SK-N-SH (cell line): ENCODE results near the gene CFAP70. TPM values are rescaled to one million over a fixed set of nuclear protein-coding genes. Genes with fewer than 3 reads are reported as not detected.

ENCODE experiments used
- CTCF ChIA-PET: fragments of 300-600, 350-600 bp; formaldehyde crosslinking; extraction: SDS; loops from one replicate; lab custom pipeline; 2021; lab: Yijun Ruan, JAX
- POLR2A ChIA-PET: fragments of 350-600 bp; sonication (Branson Sonifier 250); formaldehyde crosslinking; extraction: SDS; loops from one replicate; lab custom pipeline; 2020; ENCODE audit warnings: antibody characterized with exemption, inconsistent platforms; lab: Yijun Ruan, JAX
- DNase-seq: peaks from one replicate; pipeline ENCODE4 v3.0.0; 2012
- H2AFZ ChIP-seq: fragments of 200-600 bp; sonication (generic); 2 replicates; pipeline ENCODE4 v1.8.1; 2016; ENCODE audit warnings: antibody characterized with exemption, mild to moderate bottlenecking, low read depth
- H3F3A ChIP-seq: fragments of 200-600 bp; sonication (generic); replicated peaks from 2 replicates; pipeline ENCODE3; 2016; ENCODE audit warnings: antibody characterized with exemption, mild to moderate bottlenecking; ENCODE audit not compliant: insufficient read depth
- H3K27ac ChIP-seq, 2 experiments: fragments of 200-500 bp in 1 of 2; fragments of 200-600 bp in 1 of 2; sonication (Bioruptor generic) in 1 of 2; sonication (generic), shearing (Covaris generic) in 1 of 2; 2 replicates each; pipeline versions ENCODE4 v1.5.1 to v1.6.1; 2014 to 2016; ENCODE audit warnings: low read depth in 2 of 2, inconsistent platforms in 1 of 2, low read length in 1 of 2, mild to moderate bottlenecking in 1 of 2, mixed read lengths in 1 of 2
- H3K27me3 ChIP-seq: fragments of 200-600 bp; sonication (generic), shearing (Covaris generic); 2 replicates; pipeline ENCODE4 v1.6.1; 2016; ENCODE audit warnings: mixed run types; ENCODE audit not compliant: insufficient read depth
- H3K36me3 ChIP-seq, 2 experiments: fragments of 200-500 bp in 1 of 2; fragments of 200-600 bp in 1 of 2; sonication (Bioruptor generic) in 1 of 2; sonication (generic) in 1 of 2; replicated peaks in 1 of 2; 2 replicates each; pipeline versions ENCODE3 to v1.5.1; 2014 to 2016; ENCODE audit warnings: low read length in 1 of 2, mild to moderate bottlenecking in 1 of 2; ENCODE audit not compliant: insufficient read depth in 2 of 2, control insufficient read depth in 1 of 2
- H3K4me1 ChIP-seq, 2 experiments: fragments of 200-500 bp in 1 of 2; fragments of 200-600 bp in 1 of 2; sonication (Bioruptor generic) in 1 of 2; sonication (generic), shearing (Covaris generic) in 1 of 2; 2 replicates each; pipeline versions ENCODE4 v1.5.1 to v1.6.1; 2014 to 2016; ENCODE audit warnings: low read depth in 1 of 2, low read length in 1 of 2, mixed run types in 1 of 2; ENCODE audit not compliant: insufficient read depth in 2 of 2, control insufficient read depth in 1 of 2
- H3K4me2 ChIP-seq: fragments of 200-600 bp; sonication (generic), shearing (Covaris generic); 2 replicates; pipeline ENCODE4 v1.6.1; 2017; ENCODE audit warnings: mixed run types
- H3K4me3 ChIP-seq, 2 experiments: fragments of 200-500 bp in 1 of 2; fragments of 200-600 bp in 1 of 2; sonication (Bioruptor generic) in 1 of 2; sonication (generic), shearing (Covaris generic) in 1 of 2; 2 replicates each; pipeline versions ENCODE4 v1.5.1 to v1.8.1; 2014 to 2016; ENCODE audit warnings: low read depth in 2 of 2, inconsistent platforms in 1 of 2, low read length in 1 of 2, mild to moderate bottlenecking in 1 of 2, mixed read lengths in 1 of 2, moderate library complexity in 1 of 2
- H3K79me2 ChIP-seq: fragments of 200-600 bp; sonication (generic); 2 replicates; pipeline ENCODE4 v1.8.1; 2017; ENCODE audit warnings: mild to moderate bottlenecking; ENCODE audit not compliant: insufficient read depth
- H3K9ac ChIP-seq: fragments of 200-600 bp; sonication (generic); 2 replicates; pipeline ENCODE4 v1.6.1; 2017; ENCODE audit warnings: mixed run types
- H3K9me2 ChIP-seq: fragments of 200-600 bp; sonication (generic); 2 replicates; pipeline ENCODE4 v1.6.1; 2017; ENCODE audit warnings: mixed run types
- H3K9me3 ChIP-seq: fragments of 200-600 bp; sonication (generic); 2 replicates; pipeline ENCODE4 v1.6.1; 2017; ENCODE audit warnings: mixed run types, mild to moderate bottlenecking, moderate library complexity
- H4K20me1 ChIP-seq: fragments of 200-600 bp; sonication (generic); 2 replicates; pipeline ENCODE4 v1.6.1; 2017; ENCODE audit warnings: mild to moderate bottlenecking, mixed run types; ENCODE audit not compliant: insufficient read depth
- CHD2 ChIP-seq: fragments of 150-350 bp; IDR thresholded peaks from 2 replicates; pipeline ENCODE4 v1.6.1; 2018; ENCODE audit warnings: low read length; ENCODE audit not compliant: partially characterized antibody
- CTCF ChIP-seq: fragments of 200-600 bp; sonication (generic); IDR thresholded peaks from 2 replicates; pipeline ENCODE4 v1.6.1; 2017; ENCODE audit warnings: antibody characterized with exemption, mild to moderate bottlenecking, moderate library complexity
- FOSL2 ChIP-seq: IDR thresholded peaks from 2 replicates; pipeline ENCODE4 v1.4.0; 2012; ENCODE audit warnings: low read depth, mild to moderate bottlenecking, moderate library complexity, borderline replicate concordance
- GABPA ChIP-seq: IDR thresholded peaks from 2 replicates; pipeline ENCODE4 v1.4.0; 2012; ENCODE audit warnings: low read depth, mild to moderate bottlenecking
- GATA2 ChIP-seq: sonication (generic); formaldehyde crosslinking; IDR thresholded peaks from 2 replicates; pipeline ENCODE4 v1.5.0; 2020; ENCODE audit warnings: mild to moderate bottlenecking, missing genetic modification reagents
- JUND ChIP-seq: IDR thresholded peaks from 2 replicates; pipeline ENCODE4 v1.4.0; 2012
- MXI1 ChIP-seq: IDR thresholded peaks from 2 replicates; pipeline ENCODE4 v1.6.1; 2012; ENCODE audit warnings: mild to moderate bottlenecking, low read depth, low read length, improper control_type of control experiment
- POLR2AphosphoS5 ChIP-seq: IDR thresholded peaks from 2 replicates; pipeline ENCODE4 v1.6.1; 2012; ENCODE audit warnings: low read depth, low read length
- SMC3 ChIP-seq: IDR thresholded peaks from 2 replicates; pipeline ENCODE4 v1.6.1; 2012; ENCODE audit warnings: low read depth, low read length, improper control_type of control experiment
- TAF1 ChIP-seq: IDR thresholded peaks from 2 replicates; pipeline ENCODE4 v1.6.1; 2012; ENCODE audit warnings: low read depth, mild to moderate bottlenecking, low read length, moderate library complexity, borderline replicate concordance
- TCF12 ChIP-seq: IDR thresholded peaks from 2 replicates; pipeline ENCODE4 v1.4.0; 2012
- TEAD4 ChIP-seq: IDR thresholded peaks from 2 replicates; pipeline ENCODE4 v1.4.0; 2012; ENCODE audit warnings: mild to moderate bottlenecking, borderline replicate concordance; ENCODE audit not compliant: insufficient read depth
- ZBTB33 ChIP-seq: IDR thresholded peaks from 2 replicates; pipeline ENCODE4 v1.4.0; 2012; ENCODE audit warnings: low read depth, borderline replicate concordance
- WGBS: methylation state at CpG from one replicate; pipeline ENCODE4 v1.1.6; 2017; ENCODE audit warnings: low lambda C conversion rate; 5-methylcytosine and 5-hydroxymethylcytosine counted together
- polyA plus RNA-seq, 3 experiments: library from polyadenylated mRNA; depleted of rRNA; stranded (reverse); fragments of >200 nt; gene quantifications; 2 replicates each; pipeline ENCODE4 v1.2.3, GENCODE V29; 2012
- TF ChIP-seq, protein P1 (sequence below): IDR thresholded peaks from 2 replicates; pipeline ENCODE4; 2012
- TF ChIP-seq, protein P2 (sequence below): fragments of 150-350 bp; IDR thresholded peaks from 2 replicates; pipeline ENCODE4 v1.6.1; 2017; ENCODE audit warnings: antibody characterized with exemption, low read length, low read depth, borderline replicate concordance

CFAP70 gene
- polyA plus RNA-seq, 1 of the 3 experiments (the other 2 are of a cell fraction) = 0.74 TPM

DNA sequence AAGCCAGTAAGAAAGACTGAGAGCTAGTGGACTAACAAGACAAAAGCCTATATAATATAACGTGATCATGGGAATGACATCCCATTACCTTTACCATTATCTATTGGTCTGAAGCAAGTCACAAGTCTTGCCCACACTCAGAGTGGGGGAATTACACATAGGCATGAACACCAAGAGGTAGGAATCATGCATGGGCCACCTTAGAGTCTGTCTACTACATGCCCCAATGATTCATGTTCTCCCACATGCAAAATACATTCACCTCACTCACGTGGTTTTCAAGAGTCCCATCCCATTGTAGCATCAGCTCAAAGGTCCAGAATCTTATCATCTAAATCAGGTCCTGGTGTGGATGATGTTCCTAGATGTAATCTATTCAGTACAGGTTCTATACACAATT lies 141.0 kb downstream of the CFAP70 start:
- H3K9me3 ChIP-seq = no peaks in the 10 kb centered on the region
- H3K9ac ChIP-seq = no peak overlapping the region
- no peak overlapping the region for H3K4me3 ChIP-seq
- no peaks in the 10 kb centered on the region for H3F3A ChIP-seq
- no peak overlapping the region for H3K4me2 ChIP-seq
- DNase-seq = no peak
- peaks cover 42 to 45% of the 10 kb centered on the region in 2 experiments for H3K36me3 ChIP-seq
- H3K27ac ChIP-seq = no peak overlapping the region
- no peaks in the 10 kb centered on the region for H3K4me1 ChIP-seq
- H4K20me1 ChIP-seq = no peaks in the 10 kb centered on the region
- CTCF ChIA-PET = interaction anchor here (1.3 kb wide), 1 partner anchor 11 kb away, joined by 3 read pairs; no protein-coding TSS in a partner anchor
- POLR2A ChIA-PET = no interaction called here
- H3K27me3 ChIP-seq = no peaks in the 10 kb centered on the region
- H2AFZ ChIP-seq = no peak overlapping the region
- H3K79me2 ChIP-seq = no peaks in the 10 kb centered on the region
- H3K9me2 ChIP-seq = no peaks in the 10 kb centered on the region
- TF ChIP-seq GATA2 (CRISPR knock-in tag) = no peak
- TF ChIP-seq TCF12 = no peak
- TF ChIP-seq SMC3 = no peak
- TF ChIP-seq TAF1 = no peak
- TF ChIP-seq GABPA = no peak
- WGBS = 98% methylated on average over 2 of the region's 2 CpGs

DNA sequence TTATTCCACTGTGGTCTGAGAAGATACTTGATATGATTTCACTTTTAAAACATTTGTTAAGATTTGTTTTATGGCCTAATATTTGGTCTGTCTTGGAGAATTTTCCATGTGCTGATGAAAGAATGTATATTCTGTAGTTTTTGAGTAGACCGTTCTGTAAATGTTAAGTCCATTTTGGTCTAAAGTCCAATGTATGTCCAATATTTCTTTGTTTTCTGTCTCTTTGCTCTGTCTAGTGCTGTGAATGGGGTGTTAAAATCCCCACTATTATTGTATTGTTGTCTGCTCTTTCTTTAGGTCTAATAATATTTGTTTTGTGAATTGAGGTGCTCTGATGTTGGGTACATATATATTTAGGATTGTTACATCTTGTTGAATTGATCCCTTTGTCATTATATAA lies 142.9 kb downstream of the CFAP70 start:
- Histone ChIP-seq H3K4me1 (no peaks in the 10 kb centered on the region), H3K9me2 (no peaks in the 10 kb centered on the region), H4K20me1 (no peaks in the 10 kb centered on the region), H3K4me2 (no peak overlapping the region), H3K79me2 (no peaks in the 10 kb centered on the region), H2AFZ (no peak overlapping the region), H3K4me3 (no peak overlapping the region), H3K9me3 (no peaks in the 10 kb centered on the region), H3K27me3 (no peaks in the 10 kb centered on the region), H3K27ac (no peak overlapping the region), H3K9ac (no peak overlapping the region), H3F3A (no peaks in the 10 kb centered on the region), H3K36me3 (peaks cover 43 to 44% of the 10 kb centered on the region in 2 experiments)
- no peak for TF ChIP-seq CHD2
- no peak for TF ChIP-seq SMC3
- TF ChIP-seq ZBTB33 = no peak
- no peak for TF ChIP-seq JUND
- no peak for TF ChIP-seq POLR2AphosphoS5
- TF ChIP-seq TAF1 = no peak
- no peak for TF ChIP-seq GATA2 (CRISPR knock-in tag)
- TF ChIP-seq FOSL2 = no peak
- TF ChIP-seq, protein P1, sequence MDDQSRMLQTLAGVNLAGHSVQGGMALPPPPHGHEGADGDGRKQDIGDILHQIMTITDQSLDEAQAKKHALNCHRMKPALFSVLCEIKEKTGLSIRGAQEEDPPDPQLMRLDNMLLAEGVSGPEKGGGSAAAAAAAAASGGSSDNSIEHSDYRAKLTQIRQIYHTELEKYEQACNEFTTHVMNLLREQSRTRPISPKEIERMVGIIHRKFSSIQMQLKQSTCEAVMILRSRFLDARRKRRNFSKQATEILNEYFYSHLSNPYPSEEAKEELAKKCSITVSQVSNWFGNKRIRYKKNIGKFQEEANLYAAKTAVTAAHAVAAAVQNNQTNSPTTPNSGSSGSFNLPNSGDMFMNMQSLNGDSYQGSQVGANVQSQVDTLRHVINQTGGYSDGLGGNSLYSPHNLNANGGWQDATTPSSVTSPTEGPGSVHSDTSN = no peak
- TF ChIP-seq, protein P2, sequence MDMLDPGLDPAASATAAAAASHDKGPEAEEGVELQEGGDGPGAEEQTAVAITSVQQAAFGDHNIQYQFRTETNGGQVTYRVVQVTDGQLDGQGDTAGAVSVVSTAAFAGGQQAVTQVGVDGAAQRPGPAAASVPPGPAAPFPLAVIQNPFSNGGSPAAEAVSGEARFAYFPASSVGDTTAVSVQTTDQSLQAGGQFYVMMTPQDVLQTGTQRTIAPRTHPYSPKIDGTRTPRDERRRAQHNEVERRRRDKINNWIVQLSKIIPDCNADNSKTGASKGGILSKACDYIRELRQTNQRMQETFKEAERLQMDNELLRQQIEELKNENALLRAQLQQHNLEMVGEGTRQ = no peak
- no peak for TF ChIP-seq CTCF
- TF ChIP-seq TEAD4 = no peak
- no peak for TF ChIP-seq MXI1
- 100% methylated on average over 1 of the region's 1 CpG for WGBS
- POLR2A ChIA-PET = no interaction called here
- CTCF ChIA-PET = no interaction called here
- no peak for DNase-seq
